ENCODE measurements around the gene OPTC.

Gene OPTC

GRCh38 chr1:203556047-203556851, 62.3 kb downstream of the OPTC start:
- Mint-ChIP-seq H3K36me3 (ENCODE audit: low read depth) (no peaks in the 10 kb centered on the region), H3K4me3 (no peak overlapping the region), H3K4me1 (ENCODE audit: low read depth) (peaks cover 4% of the 10 kb centered on the region), H3K9me3 (no peaks in the 10 kb centered on the region), H3K27ac (peak overlapping the region; percentile 59), H3K27me3 (peaks cover 5% of the 10 kb centered on the region)

- Mint-ChIP-seq H3K9me3 (no peaks in the 10 kb centered on the region), H3K4me1 (ENCODE audit: low read depth) (peaks cover 4% of the 10 kb centered on the region), H3K27ac (no peak overlapping the region), H3K36me3 (ENCODE audit: low read depth) (no peaks in the 10 kb centered on the region), H3K4me3 (no peak overlapping the region), H3K27me3 (peaks cover 5% of the 10 kb centered on the region)
Observed at GRCh38 chr1:203557390-203557789, 63.4 kb downstream of the OPTC start.

- Mint-ChIP-seq H3K27me3 (peaks cover 5% of the 10 kb centered on the region), H3K27ac (no peak overlapping the region), H3K36me3 (ENCODE audit: low read depth) (no peaks in the 10 kb centered on the region)
Observed at GRCh38 chr1:203558064-203558760, 64.3 kb downstream of the OPTC start.

More at GRCh38 chr1:203558064-203558760, 64.3 kb downstream of the OPTC start:
- Mint-ChIP-seq H3K4me1 (ENCODE audit: low read depth) (peaks cover 4% of the 10 kb centered on the region), H3K4me3 (no peak overlapping the region), H3K9me3 (no peaks in the 10 kb centered on the region)

Measured in stimulated activated naive CD8-positive, alpha-beta T cell treated with anti-CD3 and anti-CD28 coated beads, Interleukin-15, Interleukin-2, amounts not matched to agents 100 ng/mL and 50 ng/mL, for 24 hours (primary cell).